GM13976 (cell line): ENCODE data around the gene CANT1.

ENCODE experiments used
- DNase-seq: peaks from one replicate; pipeline ENCODE4 v3.0.0; 2012; ENCODE audit warnings: low spot score
- CTCF ChIP-seq: IDR thresholded peaks from 2 replicates; pipeline ENCODE4 v1.5.1; 2012; ENCODE audit warnings: borderline replicate concordance, mild to moderate bottlenecking; ENCODE audit not compliant: insufficient read depth; ENCODE audit errors: extremely low read depth, missing control alignments, control extremely low read depth
- in situ Hi-C: fragments of 300-500 bp; cut with MboI; formaldehyde crosslinking; loops from one replicate; pipeline ENCODE4 v1.12.0; 2022; ENCODE audit warnings: low sequenced_read_pairs, mixed read lengths, inconsistent platforms; ENCODE audit not compliant: unreplicated experiment

CANT1 gene

GRCh38 chr17:79007504-79008381 lies 1.8 kb downstream of the CANT1 start:
- no peak for DNase-seq
- in situ Hi-C loops = no loop called here
- no peak for TF ChIP-seq CTCF

GRCh38 chr17:79006794-79007503 lies 2.6 kb downstream of the CANT1 start:
- no peak for DNase-seq
- TF ChIP-seq CTCF = no peak
- in situ Hi-C loops = no loop called here

GRCh38 chr17:79006046-79006445 lies 3.5 kb downstream of the CANT1 start:
- TF ChIP-seq CTCF = no peak
- DNase-seq = no peak
- in situ Hi-C loops = no loop called here

- in situ Hi-C loops = no loop called here
- peak; percentile 17 for DNase-seq
- no peak for TF ChIP-seq CTCF
Measured at GRCh38 chr17:79005063-79005861, 4.3 kb downstream of the CANT1 start.

- no peak for TF ChIP-seq CTCF
- peak; percentile 16 for DNase-seq
- in situ Hi-C loops = no loop called here
Measured at GRCh38 chr17:79003661-79004411, 5.7 kb downstream of the CANT1 start.
